Hepatocyte (in vitro differentiated cells): ENCODE data around the gene PHB1. TPM values are rescaled to one million over a fixed set of nuclear protein-coding genes. Genes with fewer than 3 reads are reported as not detected.

Source experiments
- DNase-seq: peaks from one replicate; pipeline ENCODE4 v3.0.0-alpha.2; 2016; ENCODE audit warnings: low spot score
- H2AFZ ChIP-seq: fragments of 200-600 bp; sonication (generic); 2 replicates; pipeline ENCODE4 v1.6.0; 2016; ENCODE audit warnings: antibody characterized with exemption, mild to moderate bottlenecking
- H3K27ac ChIP-seq: fragments of 200-600 bp; sonication (generic); 2 replicates; pipeline ENCODE4 v1.5.1; 2016; ENCODE audit warnings: mild to moderate bottlenecking
- H3K27me3 ChIP-seq: fragments of 200-600 bp; sonication (generic); 2 replicates; pipeline ENCODE4 v1.6.1; 2016
- H3K36me3 ChIP-seq: fragments of 200-600 bp; sonication (generic); replicated peaks from 2 replicates; pipeline ENCODE4 v1.5.1; 2016; ENCODE audit warnings: low read depth; ENCODE audit not compliant: insufficient read depth
- H3K4me1 ChIP-seq: fragments of 200-600 bp; sonication (generic); 2 replicates; pipeline ENCODE4 v1.5.1; 2016; ENCODE audit warnings: mild to moderate bottlenecking, moderate library complexity; ENCODE audit not compliant: insufficient read depth
- H3K4me2 ChIP-seq: fragments of 200-600 bp; sonication (generic); 2 replicates; pipeline ENCODE4 v1.6.0; 2016
- H3K4me3 ChIP-seq: fragments of 200-600 bp; sonication (generic); 2 replicates; pipeline ENCODE4 v1.5.1; 2016; ENCODE audit warnings: mild to moderate bottlenecking
- H3K79me2 ChIP-seq: fragments of 200-600 bp; sonication (generic); 2 replicates; pipeline ENCODE4 v1.6.0; 2017; ENCODE audit warnings: mild to moderate bottlenecking
- H3K9me2 ChIP-seq: fragments of 200-600 bp; sonication (generic); replicated peaks from 2 replicates; pipeline ENCODE4 v1.6.0; 2017; ENCODE audit warnings: mild to moderate bottlenecking; ENCODE audit not compliant: insufficient read depth
- H3K9me3 ChIP-seq: fragments of 200-600 bp; sonication (generic); 2 replicates; pipeline ENCODE4 v1.5.1; 2016; ENCODE audit warnings: low read depth, mild to moderate bottlenecking
- H4K20me1 ChIP-seq: fragments of 200-600 bp; sonication (generic); 2 replicates; pipeline ENCODE4 v1.6.0; 2016; ENCODE audit warnings: mild to moderate bottlenecking; ENCODE audit not compliant: insufficient read depth, poor library complexity, severe bottlenecking
- EZH2 ChIP-seq: fragments of 200-600 bp; sonication (generic); IDR thresholded peaks from 2 replicates; pipeline ENCODE4 v1.6.1; 2016; ENCODE audit warnings: antibody characterized with exemption, mild to moderate bottlenecking, borderline replicate concordance
- EZH2phosphoT487 ChIP-seq: fragments of 200-600 bp; sonication (generic); IDR thresholded peaks from one replicate; pipeline ENCODE4 v1.6.1; 2018; ENCODE audit warnings: antibody characterized with exemption, mild to moderate bottlenecking, low read depth, moderate library complexity; ENCODE audit not compliant: unreplicated experiment, severe bottlenecking
- WGBS: methylation state at CpG from one replicate; pipeline ENCODE4 v1.1.6; 2016; ENCODE audit warnings: low lambda C conversion rate; ENCODE audit errors: missing lambda C conversion rate; 5-methylcytosine and 5-hydroxymethylcytosine counted together
- polyA plus RNA-seq: library from polyadenylated mRNA; unstranded; fragments of >200 nt; fragmentation: Nextera tagmentation; extraction: Ambion mirVana; gene quantifications from 2 replicates; pipeline ENCODE4 v1.2.1, GENCODE V29; 2016
- total RNA-seq: library from RNA; depleted of rRNA; stranded (reverse); fragments of >200 nt; gene quantifications from 2 replicates; pipeline ENCODE4 v1.2.3, GENCODE V29; 2014
- TF ChIP-seq, protein P1 (sequence below): fragments of 200-600 bp; sonication (generic); IDR thresholded peaks from 2 replicates; pipeline ENCODE4 v1.5.1; 2016; ENCODE audit warnings: antibody characterized with exemption, mild to moderate bottlenecking; ENCODE audit not compliant: poor library complexity

Gene PHB1
- total and polyA plus RNA-seq, 2 experiments from 2014 or later: 114 to 171 TPM

DNA sequence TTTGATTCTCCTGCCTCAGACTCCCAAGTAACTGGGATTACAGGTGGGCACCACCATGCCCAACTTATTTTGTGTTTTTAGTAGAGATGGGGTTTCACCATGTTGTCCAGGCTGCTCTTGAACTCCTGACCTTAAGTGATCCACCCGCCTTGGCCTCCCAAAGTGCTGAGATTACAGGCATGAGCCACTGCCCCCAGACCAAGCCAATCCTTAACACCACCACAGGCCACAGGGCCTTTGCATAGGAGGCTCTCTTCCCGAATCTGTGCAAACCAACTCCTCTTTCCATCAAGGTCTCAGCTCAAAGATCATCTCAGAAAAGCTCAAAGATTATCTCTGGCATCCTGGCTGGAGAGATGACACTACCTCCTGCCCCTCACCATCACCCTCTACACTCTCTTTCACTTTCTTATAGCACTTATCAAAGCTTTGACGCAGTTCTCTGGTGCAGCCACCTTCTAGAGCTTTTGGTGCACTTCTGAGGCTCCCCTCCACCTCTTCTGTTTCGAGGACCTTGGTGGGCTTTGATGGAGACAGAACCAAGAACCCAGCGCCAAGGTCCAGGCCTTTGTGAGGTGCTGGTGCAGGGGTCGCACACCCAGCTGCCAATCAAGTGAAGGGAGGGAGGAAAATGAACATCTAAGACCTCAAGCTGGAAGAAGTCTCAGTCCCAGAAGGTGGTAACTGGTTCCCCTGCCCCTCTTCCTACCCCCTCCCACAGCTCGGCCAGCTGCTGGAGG, 23.2 kb upstream of the PHB1 start:
- TF ChIP-seq EZH2 (no peak), EZH2phosphoT487 (no peak)
- TF ChIP-seq, protein P1, sequence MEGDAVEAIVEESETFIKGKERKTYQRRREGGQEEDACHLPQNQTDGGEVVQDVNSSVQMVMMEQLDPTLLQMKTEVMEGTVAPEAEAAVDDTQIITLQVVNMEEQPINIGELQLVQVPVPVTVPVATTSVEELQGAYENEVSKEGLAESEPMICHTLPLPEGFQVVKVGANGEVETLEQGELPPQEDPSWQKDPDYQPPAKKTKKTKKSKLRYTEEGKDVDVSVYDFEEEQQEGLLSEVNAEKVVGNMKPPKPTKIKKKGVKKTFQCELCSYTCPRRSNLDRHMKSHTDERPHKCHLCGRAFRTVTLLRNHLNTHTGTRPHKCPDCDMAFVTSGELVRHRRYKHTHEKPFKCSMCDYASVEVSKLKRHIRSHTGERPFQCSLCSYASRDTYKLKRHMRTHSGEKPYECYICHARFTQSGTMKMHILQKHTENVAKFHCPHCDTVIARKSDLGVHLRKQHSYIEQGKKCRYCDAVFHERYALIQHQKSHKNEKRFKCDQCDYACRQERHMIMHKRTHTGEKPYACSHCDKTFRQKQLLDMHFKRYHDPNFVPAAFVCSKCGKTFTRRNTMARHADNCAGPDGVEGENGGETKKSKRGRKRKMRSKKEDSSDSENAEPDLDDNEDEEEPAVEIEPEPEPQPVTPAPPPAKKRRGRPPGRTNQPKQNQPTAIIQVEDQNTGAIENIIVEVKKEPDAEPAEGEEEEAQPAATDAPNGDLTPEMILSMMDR: no peak
- H2AFZ ChIP-seq: no peak overlapping the region
- H3K79me2 ChIP-seq: no peaks in the 10 kb centered on the region
- H3K9me2 ChIP-seq: no peaks in the 10 kb centered on the region
- DNase-seq: no peak
- no peak overlapping the region for H3K4me3 ChIP-seq
- H3K4me2 ChIP-seq: peak overlapping the region; percentile 64
- H4K20me1 ChIP-seq: no peaks in the 10 kb centered on the region
- no peaks in the 10 kb centered on the region for H3K9me3 ChIP-seq
- no peak overlapping the region for H3K27ac ChIP-seq
- no peaks in the 10 kb centered on the region for H3K36me3 ChIP-seq
- WGBS: 78% methylated on average over 7 of the region's 7 CpGs
- peaks cover 6% of the 10 kb centered on the region for H3K4me1 ChIP-seq
- peaks cover 33% of the 10 kb centered on the region for H3K27me3 ChIP-seq

- H3K9me2 ChIP-seq: no peaks in the 10 kb centered on the region
- H3K79me2 ChIP-seq: no peaks in the 10 kb centered on the region
- peaks cover 23% of the 10 kb centered on the region for H3K27me3 ChIP-seq
- no peak overlapping the region for H3K4me3 ChIP-seq
- no peaks in the 10 kb centered on the region for H4K20me1 ChIP-seq
- peaks cover 6% of the 10 kb centered on the region for H3K4me1 ChIP-seq
- H3K27ac ChIP-seq: no peak overlapping the region
- H3K9me3 ChIP-seq: no peaks in the 10 kb centered on the region
- 77% methylated on average over 4 of the region's 4 CpGs for WGBS
- H2AFZ ChIP-seq: no peak overlapping the region
- H3K4me2 ChIP-seq: no peak overlapping the region
- TF ChIP-seq, protein P1: no peak
- TF ChIP-seq EZH2phosphoT487 (no peak), EZH2 (no peak)
- no peaks in the 10 kb centered on the region for H3K36me3 ChIP-seq
- DNase-seq: no peak
Observed at GRCh38 chr17:49436174-49436573, 21.5 kb upstream of the PHB1 start.

DNA sequence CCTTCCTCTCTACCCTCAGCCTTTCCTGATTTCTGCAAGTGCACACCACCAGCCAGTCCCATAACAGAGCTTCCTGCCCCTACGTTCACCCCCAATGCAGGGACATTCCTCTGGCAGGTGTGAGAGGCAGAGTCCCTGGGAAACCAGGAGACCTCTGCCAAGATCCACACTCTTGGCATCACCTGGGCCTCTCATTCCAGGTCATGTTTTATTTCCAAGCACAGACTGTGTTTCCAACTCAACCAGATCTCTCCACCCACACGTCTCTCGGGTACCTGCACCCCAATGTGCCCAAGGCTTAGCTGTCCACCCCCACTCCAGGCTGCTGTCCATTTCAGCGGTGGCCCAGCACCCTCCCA, 21.0 kb upstream of the PHB1 start:
- Histone ChIP-seq H3K36me3 (no peaks in the 10 kb centered on the region), H3K4me3 (no peak overlapping the region), H3K9me3 (no peaks in the 10 kb centered on the region), H3K27me3 (peaks cover 23% of the 10 kb centered on the region), H3K4me2 (no peak overlapping the region), H4K20me1 (no peaks in the 10 kb centered on the region), H3K4me1 (peaks cover 6% of the 10 kb centered on the region), H3K79me2 (no peaks in the 10 kb centered on the region), H2AFZ (no peak overlapping the region), H3K27ac (no peak overlapping the region), H3K9me2 (no peaks in the 10 kb centered on the region)
- no peak for DNase-seq
- 65% methylated on average over 4 of the region's 4 CpGs for WGBS
- TF ChIP-seq EZH2phosphoT487: no peak
- no peak for TF ChIP-seq EZH2
- TF ChIP-seq, protein P1: no peak
